DOHH2 (cell line): ENCODE results near the gene ANG.

ENCODE experiments used
- CTCF ChIP-seq: fragments of 200-600 bp; sonication (generic); IDR thresholded peaks from one replicate; pipeline ENCODE4 v1.5.1; 2014; ENCODE audit warnings: antibody characterized with exemption, mild to moderate bottlenecking, low read depth, low read length; ENCODE audit not compliant: poor library complexity, severe bottlenecking
- EZH2phosphoT487 ChIP-seq: fragments of 200-600 bp; sonication (generic); IDR thresholded peaks from 2 replicates; pipeline ENCODE4 v1.6.1; 2017; ENCODE audit warnings: borderline replicate concordance, mild to moderate bottlenecking, antibody characterized with exemption, low read length, moderate library complexity, mixed read lengths

GRCh38 chr14:20657216-20658211, 31.1 kb upstream of the ANG start:
- TF ChIP-seq CTCF (no peak), EZH2phosphoT487 (no peak)
